Immature natural killer cell (primary cell): Measurements from ENCODE around the gene GNMT. TPM values are rescaled to one million over a fixed set of nuclear protein-coding genes. Genes with fewer than 3 reads are reported as not detected.

Source experiments
- DNase-seq, 3 donors: peaks; one replicate each; pipeline ENCODE4 v3.0.0; 2022; ENCODE audit warnings: mixed read lengths in 1 of 3
- H3K27ac Mint-ChIP-seq, 6 donors: one replicate each; pipeline ENCODE4 v1.8.0; 2020; ENCODE audit warnings: mixed read lengths in 6 of 6, mild to moderate bottlenecking in 5 of 6, inconsistent platforms in 4 of 6, moderate library complexity in 3 of 6
- H3K27me3 Mint-ChIP-seq, 3 donors: one replicate each; pipeline ENCODE4 v1.8.0; 2020 to 2021; ENCODE audit warnings: low read depth in 3 of 3, mild to moderate bottlenecking in 3 of 3, mixed read lengths in 3 of 3, moderate library complexity in 3 of 3, inconsistent platforms in 1 of 3
- H3K36me3 Mint-ChIP-seq, 3 donors: one replicate each; pipeline ENCODE4 v1.8.0; 2020; ENCODE audit warnings: mixed read lengths in 3 of 3, inconsistent platforms in 2 of 3, mild to moderate bottlenecking in 2 of 3
- H3K4me1 Mint-ChIP-seq, 2 donors: one replicate each; pipeline ENCODE4 v1.8.0; 2020; ENCODE audit warnings: inconsistent platforms in 2 of 2, mild to moderate bottlenecking in 2 of 2, mixed read lengths in 2 of 2, moderate library complexity in 1 of 2
- H3K4me3 Mint-ChIP-seq, 5 donors: one replicate each; pipeline ENCODE4 v1.8.0; 2020; ENCODE audit warnings: mild to moderate bottlenecking in 5 of 5, mixed read lengths in 5 of 5, inconsistent platforms in 3 of 5, moderate library complexity in 3 of 5
- H3K9me3 Mint-ChIP-seq, 6 donors: one replicate each; pipeline ENCODE4 v1.8.0; 2020; ENCODE audit warnings: mild to moderate bottlenecking in 6 of 6, mixed read lengths in 6 of 6, inconsistent platforms in 4 of 6, moderate library complexity in 3 of 6
- polyA plus RNA-seq, 3 donors: library from polyadenylated mRNA; unstranded; fragments of 300-500 nt; fragmentation: Illumina TruSeq; gene quantifications; one replicate each; pipeline ENCODE4 v1.2.3, GENCODE V29; 2021

GNMT gene
- polyA plus RNA-seq, 3 donors from 2014 or later: 0.55 TPM; not detected in 2

- Mint-ChIP-seq H3K36me3 (peaks cover 4 to 16% (median 5%) of the 10 kb centered on the region in 3 donors), H3K9me3 (no peaks in the 10 kb centered on the region), H3K27me3 (peaks cover 1 to 14% (median 5%) of the 10 kb centered on the region in 3 donors), H3K27ac (no peak overlapping the region), H3K4me3 (peak overlapping the region in 4 of 5 donors; percentile 39 to 78 (median 62)), H3K4me1 (peaks cover 9 to 12% of the 10 kb centered on the region in 2 donors)
- DNase-seq: no peak
Measured at GRCh38 chr6:42961020-42961470, 491 bp downstream of the GNMT start.

DNA sequence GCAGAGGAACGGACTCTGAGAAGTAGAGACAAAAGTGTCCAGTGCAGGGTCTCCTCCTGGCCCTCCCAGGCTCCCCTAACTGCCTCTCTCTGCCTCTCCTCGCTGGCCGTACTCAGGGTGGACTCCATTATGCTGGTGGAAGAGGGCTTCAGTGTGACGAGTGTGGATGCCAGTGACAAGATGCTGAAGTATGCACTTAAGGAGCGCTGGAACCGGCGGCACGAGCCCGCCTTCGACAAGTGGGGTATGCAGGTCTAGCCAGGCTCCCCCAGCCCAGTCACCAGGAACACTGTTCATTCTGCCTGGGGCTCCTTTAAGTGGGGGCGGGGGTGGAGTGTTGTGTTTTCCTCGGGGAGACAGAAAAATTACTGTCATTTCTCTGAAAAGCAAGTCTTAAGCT, 1.5 kb downstream of the GNMT start:
- no peak for DNase-seq
- Mint-ChIP-seq H3K4me1 (peaks cover 9 to 12% of the 10 kb centered on the region in 2 donors), H3K27ac (no peak overlapping the region), H3K36me3 (peaks cover 4 to 16% (median 5%) of the 10 kb centered on the region in 3 donors), H3K27me3 (peaks cover 1 to 14% (median 6%) of the 10 kb centered on the region in 3 donors), H3K4me3 (peak overlapping the region in 1 of 5 donors; percentile 38), H3K9me3 (no peaks in the 10 kb centered on the region)

DNA sequence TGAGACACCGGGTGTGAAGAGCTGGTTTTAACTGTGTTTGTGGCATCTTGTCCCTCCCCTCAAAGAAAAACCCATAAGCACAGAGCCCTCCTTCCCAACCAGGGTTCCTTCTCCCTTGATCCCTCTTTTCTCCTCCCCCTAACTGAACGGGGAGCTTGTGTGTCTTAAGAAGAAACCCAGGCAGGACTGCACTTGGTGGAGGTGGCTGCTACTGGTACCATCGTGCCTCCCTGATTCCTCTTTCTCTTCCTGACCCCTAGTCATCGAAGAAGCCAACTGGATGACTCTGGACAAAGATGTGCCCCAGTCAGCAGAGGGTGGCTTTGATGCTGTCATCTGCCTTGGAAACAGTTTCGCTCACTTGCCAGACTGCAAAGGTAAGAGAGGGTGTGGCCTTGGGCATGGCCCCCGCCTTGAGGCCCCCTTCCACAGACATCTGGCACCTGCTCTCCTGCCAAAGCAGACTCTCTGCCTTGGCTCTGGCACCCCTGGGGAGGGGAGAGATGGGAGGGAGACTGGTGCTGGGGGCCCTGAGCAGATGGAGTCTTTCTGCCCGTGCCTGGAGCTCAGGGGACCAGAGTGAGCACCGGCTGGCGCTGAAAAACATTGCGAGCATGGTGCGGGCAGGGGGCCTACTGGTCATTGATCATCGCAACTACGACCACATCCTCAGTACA, 2.1 kb downstream of the GNMT start:
- no peak overlapping the region for H3K27ac Mint-ChIP-seq
- peaks cover 9 to 12% of the 10 kb centered on the region in 2 donors for H3K4me1 Mint-ChIP-seq
- no peak for DNase-seq
- peaks cover 1 to 14% (median 6%) of the 10 kb centered on the region in 3 donors for H3K27me3 Mint-ChIP-seq
- H3K9me3 Mint-ChIP-seq: no peaks in the 10 kb centered on the region
- no peak overlapping the region for H3K4me3 Mint-ChIP-seq
- H3K36me3 Mint-ChIP-seq: peaks cover 4 to 16% (median 5%) of the 10 kb centered on the region in 3 donors

DNA sequence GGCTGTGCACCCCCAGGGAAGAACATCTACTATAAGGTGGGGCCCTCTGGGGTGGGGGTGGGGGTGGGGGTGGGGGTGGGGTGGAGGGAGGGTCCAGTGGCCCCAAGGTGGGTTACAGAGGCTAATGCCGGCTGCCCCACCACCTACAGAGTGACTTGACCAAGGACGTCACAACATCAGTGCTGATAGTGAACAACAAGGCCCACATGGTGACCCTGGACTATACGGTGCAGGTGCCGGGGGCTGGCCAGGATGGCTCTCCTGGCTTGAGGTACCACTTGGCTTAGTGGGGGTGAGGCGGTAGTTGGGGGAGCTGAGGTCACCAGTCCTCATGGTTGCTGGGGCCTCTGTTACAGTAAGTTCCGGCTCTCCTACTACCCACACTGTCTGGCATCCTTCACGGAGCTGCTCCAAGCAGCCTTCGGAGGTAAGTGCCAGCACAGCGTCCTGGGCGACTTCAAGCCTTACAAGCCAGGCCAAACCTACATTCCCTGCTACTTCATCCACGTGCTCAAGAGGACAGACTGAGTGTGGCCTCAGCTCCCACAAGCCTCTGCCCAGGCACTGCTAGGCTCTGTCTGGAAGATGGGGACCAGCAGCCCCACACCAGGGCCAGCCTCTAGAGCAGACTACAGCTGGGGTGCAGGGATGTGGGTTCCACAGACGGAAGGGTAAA, 2.8 kb downstream of the GNMT start:
- Mint-ChIP-seq H3K4me3 (no peak overlapping the region), H3K27ac (no peak overlapping the region), H3K27me3 (peaks cover 1 to 14% (median 6%) of the 10 kb centered on the region in 3 donors), H3K36me3 (peaks cover 4 to 16% (median 5%) of the 10 kb centered on the region in 3 donors), H3K4me1 (peaks cover 9 to 12% of the 10 kb centered on the region in 2 donors), H3K9me3 (no peaks in the 10 kb centered on the region)
- DNase-seq: no peak

GRCh38 chr6:42963855-42964605, 3.5 kb downstream of the GNMT start:
- Mint-ChIP-seq H3K27ac (no peak overlapping the region), H3K27me3 (peaks cover 1 to 14% (median 6%) of the 10 kb centered on the region in 3 donors), H3K9me3 (no peaks in the 10 kb centered on the region), H3K36me3 (peaks cover 4 to 16% (median 5%) of the 10 kb centered on the region in 3 donors), H3K4me1 (peaks cover 9 to 12% of the 10 kb centered on the region in 2 donors), H3K4me3 (no peak overlapping the region)
- peak in 1 of 3 donors; percentile 32 for DNase-seq

- peaks cover 4 to 16% (median 5%) of the 10 kb centered on the region in 3 donors for H3K36me3 Mint-ChIP-seq
- H3K4me1 Mint-ChIP-seq: no peaks in the 10 kb centered on the region
- H3K4me3 Mint-ChIP-seq: no peak overlapping the region
- peaks cover 0 to 4% (median 4%) of the 10 kb centered on the region in 3 donors for H3K27me3 Mint-ChIP-seq
- no peak for DNase-seq
- no peak overlapping the region for H3K27ac Mint-ChIP-seq
- H3K9me3 Mint-ChIP-seq: no peaks in the 10 kb centered on the region
Measured at GRCh38 chr6:42966571-42966970, 6.0 kb downstream of the GNMT start.

GRCh38 chr6:42967228-42967627, 6.7 kb downstream of the GNMT start:
- Mint-ChIP-seq H3K4me1 (no peaks in the 10 kb centered on the region), H3K4me3 (no peak overlapping the region), H3K27me3 (peaks cover 0 to 3% (median 2%) of the 10 kb centered on the region in 3 donors), H3K9me3 (no peaks in the 10 kb centered on the region), H3K27ac (no peak overlapping the region), H3K36me3 (peaks cover 0 to 10% (median 0%) of the 10 kb centered on the region in 3 donors)
- no peak for DNase-seq

- Mint-ChIP-seq H3K4me1 (no peaks in the 10 kb centered on the region), H3K27me3 (peaks cover 0 to 3% (median 0%) of the 10 kb centered on the region in 3 donors), H3K36me3 (peaks cover 0 to 6% (median 0%) of the 10 kb centered on the region in 3 donors), H3K9me3 (no peaks in the 10 kb centered on the region), H3K27ac (no peak overlapping the region), H3K4me3 (no peak overlapping the region)
- DNase-seq: no peak
Measured at GRCh38 chr6:42968126-42968701, 7.7 kb downstream of the GNMT start.

DNA sequence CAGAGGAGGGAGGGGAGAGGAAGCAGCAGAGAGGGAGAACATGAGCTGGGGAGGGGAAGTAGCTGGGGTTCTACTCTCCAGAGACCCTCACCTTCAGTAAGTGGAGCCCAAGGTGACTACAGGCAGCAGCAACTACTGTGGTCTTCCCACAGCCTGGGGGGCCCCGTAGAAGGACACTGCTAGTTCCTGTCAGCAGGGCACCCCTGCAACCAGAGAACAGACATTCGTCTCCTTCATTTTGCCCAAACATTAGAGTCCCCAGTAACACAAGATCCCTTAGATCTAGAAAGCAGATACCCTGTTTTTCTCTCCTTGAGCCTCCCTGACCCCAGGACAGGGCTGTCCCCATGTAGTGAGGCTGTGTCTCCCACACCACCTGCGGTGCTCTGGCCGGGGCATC, 8.2 kb downstream of the GNMT start:
- Mint-ChIP-seq H3K27me3 (peaks cover 0 to 3% (median 0%) of the 10 kb centered on the region in 3 donors), H3K4me1 (peaks cover under 1 to 1% of the 10 kb centered on the region in 2 donors), H3K36me3 (peaks cover 0 to 6% (median 0%) of the 10 kb centered on the region in 3 donors), H3K27ac (no peak overlapping the region), H3K4me3 (no peak overlapping the region), H3K9me3 (no peaks in the 10 kb centered on the region)
- DNase-seq: no peak

GRCh38 chr6:42969431-42969830, 8.9 kb downstream of the GNMT start:
- Mint-ChIP-seq H3K27me3 (peaks cover 0 to 3% (median 0%) of the 10 kb centered on the region in 3 donors), H3K36me3 (peaks cover 0 to 6% (median 0%) of the 10 kb centered on the region in 3 donors), H3K27ac (no peak overlapping the region), H3K4me1 (peaks cover 3 to 4% of the 10 kb centered on the region in 2 donors), H3K9me3 (no peaks in the 10 kb centered on the region), H3K4me3 (no peak overlapping the region)
- DNase-seq: no peak

GRCh38 chr6:42969934-42970333, 9.4 kb downstream of the GNMT start:
- H3K4me3 Mint-ChIP-seq: no peak overlapping the region
- peaks cover 0 to under 1% (median 0%) of the 10 kb centered on the region in 3 donors for H3K36me3 Mint-ChIP-seq
- peaks cover 0 to 3% (median 0%) of the 10 kb centered on the region in 3 donors for H3K27me3 Mint-ChIP-seq
- H3K9me3 Mint-ChIP-seq: no peaks in the 10 kb centered on the region
- H3K4me1 Mint-ChIP-seq: peaks cover 3 to 4% of the 10 kb centered on the region in 2 donors
- DNase-seq: no peak
- H3K27ac Mint-ChIP-seq: no peak overlapping the region

GRCh38 chr6:42970871-42971612, 10.5 kb downstream of the GNMT start:
- Mint-ChIP-seq H3K36me3 (no peaks in the 10 kb centered on the region), H3K4me1 (peaks cover 4 to 5% of the 10 kb centered on the region in 2 donors), H3K4me3 (no peak overlapping the region), H3K27ac (peak overlapping the region in 2 of 6 donors; percentile 25 to 27), H3K27me3 (peaks cover 0 to 1% (median 0%) of the 10 kb centered on the region in 3 donors), H3K9me3 (no peaks in the 10 kb centered on the region)
- DNase-seq: no peak
